ENCODE data around the gene SMCO1.
"Not testable (repeated sequence)": the region's sequence is repeated elsewhere in the genome, so short reads cannot be mapped to it uniquely, and the experiment has no call there.

Gene SMCO1, protein sequence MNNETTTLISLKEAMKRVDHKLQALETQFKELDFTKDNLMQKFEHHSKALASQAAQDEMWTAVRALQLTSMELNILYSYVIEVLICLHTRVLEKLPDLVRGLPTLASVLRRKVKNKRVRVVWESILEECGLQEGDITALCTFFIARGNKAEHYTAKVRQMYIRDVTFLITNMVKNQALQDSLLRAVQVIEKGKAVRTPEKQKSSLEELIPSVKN

DNA sequence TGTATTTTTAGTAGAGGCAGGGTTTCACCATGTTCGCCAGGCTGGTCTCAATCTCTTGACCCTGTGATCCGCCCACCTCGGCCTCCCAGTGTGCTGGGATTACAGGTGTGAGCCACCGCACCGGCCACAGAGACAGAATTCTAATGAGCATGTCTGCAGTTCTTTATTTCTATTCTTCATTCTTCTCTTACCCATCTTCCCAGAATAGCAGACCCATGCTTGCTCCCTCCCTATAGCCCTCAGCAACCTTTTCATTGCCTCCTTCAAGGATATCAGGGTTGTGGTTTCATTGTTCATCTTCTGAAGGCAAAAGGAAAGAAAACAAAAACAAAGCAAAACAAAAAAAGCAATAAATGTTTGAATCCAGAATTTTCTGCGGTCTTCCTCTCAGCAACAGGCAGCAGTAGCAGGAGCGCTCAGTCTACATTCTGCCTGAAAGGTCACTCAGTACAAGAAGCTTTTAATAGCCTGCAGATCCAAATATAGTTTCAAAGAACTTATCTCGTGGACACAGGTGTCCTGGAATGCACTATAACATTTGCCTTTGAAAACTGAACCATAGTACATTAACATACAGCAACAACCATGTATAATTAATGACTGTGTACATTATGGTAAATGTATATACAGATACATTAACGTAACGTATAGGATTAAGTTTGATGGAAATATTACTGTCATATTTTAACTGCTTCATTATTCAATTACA lies at the start of gene SMCO1:
SMCO1 (minus strand) TSS at position 434 of the 709 bp plus-strand sequence; CDS start at position 297, 137 bp downstream.
- in situ Hi-C loops (cut with HindIII; ENCODE audit: low pct_ligation_motif_present, low pct_unique_long_range_greater_than_20kb, low sequenced_read_pairs), result no loop called here
- DNase-seq, result no peak

DNA sequence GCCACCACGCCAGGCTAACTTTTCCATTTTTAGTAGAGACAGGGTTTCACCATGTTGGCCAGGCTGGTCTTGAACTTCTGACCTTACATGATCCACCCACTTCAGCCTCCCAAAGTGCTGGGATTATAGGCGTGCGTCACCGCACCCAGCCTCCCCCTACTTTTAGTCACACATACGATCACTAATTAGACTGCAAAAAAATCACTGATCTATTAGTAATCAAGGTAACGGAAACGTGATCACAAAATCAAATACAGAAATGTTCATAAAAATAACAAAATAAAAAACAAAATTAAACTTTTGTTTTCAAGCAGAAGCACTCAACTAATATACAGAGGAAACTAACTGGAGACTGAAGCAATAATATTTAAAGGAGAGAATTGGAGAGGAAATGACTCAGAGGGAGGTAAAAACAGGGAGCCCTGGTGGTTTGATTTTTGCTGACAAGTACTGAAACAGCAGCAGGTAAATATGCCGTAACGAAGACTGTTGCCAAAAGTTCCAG lies 48.6 kb upstream of the SMCO1 start:
- peak; percentile 11 for DNase-seq
- in situ Hi-C loops (cut with HindIII; ENCODE audit: low pct_ligation_motif_present, low pct_unique_long_range_greater_than_20kb, low sequenced_read_pairs), result no loop called here

DNA sequence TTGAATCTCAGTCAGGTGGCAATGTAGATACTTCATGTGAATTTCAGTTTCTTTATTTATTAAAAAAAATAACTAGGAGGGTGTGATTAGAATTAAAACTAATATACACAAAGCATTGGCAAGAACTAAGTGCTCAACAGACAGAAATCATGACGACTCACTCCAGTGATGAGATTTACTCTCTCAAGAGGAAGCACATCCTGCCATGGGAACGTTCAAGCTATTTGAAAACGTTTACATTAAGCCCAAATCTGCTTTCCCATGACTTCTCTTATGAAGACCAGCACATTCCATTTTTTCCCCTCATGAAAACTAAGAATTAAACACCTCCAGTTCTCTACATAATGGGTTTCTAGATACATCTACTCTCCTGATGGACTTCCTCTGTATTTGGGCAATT lies 44.7 kb upstream of the SMCO1 start:
- in situ Hi-C loops (cut with HindIII; ENCODE audit: low pct_ligation_motif_present, low pct_unique_long_range_greater_than_20kb, low sequenced_read_pairs), result no loop called here
- no peak for DNase-seq

DNA sequence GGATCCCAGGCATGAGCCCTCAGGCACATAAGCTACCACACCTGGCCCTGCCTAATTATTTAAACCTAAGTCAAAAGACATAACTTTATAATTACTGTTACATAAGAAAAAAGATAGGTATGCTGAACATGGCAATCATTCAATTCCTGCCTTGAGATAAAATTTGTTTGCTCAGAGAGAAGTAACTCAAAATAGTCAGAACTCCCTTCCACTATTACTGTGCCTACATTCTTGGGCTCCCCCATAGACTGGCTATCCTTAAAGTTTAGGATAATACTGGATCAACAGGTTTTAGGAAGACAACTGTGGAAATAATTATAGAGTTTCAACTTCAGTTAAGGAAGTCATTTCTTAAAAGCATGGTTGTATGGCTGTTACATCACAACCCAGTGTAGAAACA lies 43.3 kb upstream of the SMCO1 start:
- DNase-seq, result no peak
- in situ Hi-C loops (cut with HindIII; ENCODE audit: low pct_ligation_motif_present, low pct_unique_long_range_greater_than_20kb, low sequenced_read_pairs), result no loop called here

DNA sequence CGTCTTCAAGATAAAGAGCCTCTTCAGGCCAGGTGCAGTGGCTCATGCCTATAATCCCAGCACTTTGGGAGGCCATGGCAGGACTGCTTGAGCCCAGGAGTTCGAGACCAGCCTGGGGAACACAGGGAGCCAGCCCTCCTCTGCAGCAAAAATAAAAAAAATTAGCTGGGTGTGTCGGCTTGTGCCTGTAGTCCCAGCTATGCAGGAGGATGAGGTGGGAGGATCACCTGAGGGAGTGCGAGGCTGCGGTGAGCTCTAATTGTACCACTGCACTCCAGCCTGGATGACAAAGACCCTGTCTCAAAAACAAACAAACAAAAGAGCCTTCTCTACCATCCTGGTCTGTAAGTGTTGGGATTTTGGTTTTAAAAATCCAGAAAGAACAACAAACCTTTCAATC lies 42.1 kb upstream of the SMCO1 start:
- in situ Hi-C loops (cut with HindIII; ENCODE audit: low pct_ligation_motif_present, low pct_unique_long_range_greater_than_20kb, low sequenced_read_pairs), result no loop called here

DNA sequence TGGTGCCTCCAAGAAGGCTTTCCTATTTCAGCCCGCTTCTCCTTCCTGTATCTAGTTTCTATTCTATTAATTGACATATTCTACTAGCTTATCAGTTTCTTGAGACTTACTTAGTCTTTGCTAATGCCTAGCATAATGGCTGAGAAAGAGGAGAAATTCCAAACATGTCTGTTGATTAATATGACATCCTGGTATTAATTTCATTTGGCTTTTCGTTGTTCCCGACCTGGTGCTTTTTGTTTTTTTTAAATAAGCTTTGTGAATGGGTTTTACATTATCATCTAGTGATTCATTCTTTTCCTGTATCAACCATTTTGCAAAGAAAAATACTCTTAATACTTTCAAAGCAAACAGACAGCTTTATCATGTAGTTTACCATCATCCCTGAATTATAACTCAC lies 40.1 kb upstream of the SMCO1 start:
- no peak for DNase-seq

More for the DNA sequence above, 42.1 kb upstream of the SMCO1 start:
- no peak for DNase-seq

DNA sequence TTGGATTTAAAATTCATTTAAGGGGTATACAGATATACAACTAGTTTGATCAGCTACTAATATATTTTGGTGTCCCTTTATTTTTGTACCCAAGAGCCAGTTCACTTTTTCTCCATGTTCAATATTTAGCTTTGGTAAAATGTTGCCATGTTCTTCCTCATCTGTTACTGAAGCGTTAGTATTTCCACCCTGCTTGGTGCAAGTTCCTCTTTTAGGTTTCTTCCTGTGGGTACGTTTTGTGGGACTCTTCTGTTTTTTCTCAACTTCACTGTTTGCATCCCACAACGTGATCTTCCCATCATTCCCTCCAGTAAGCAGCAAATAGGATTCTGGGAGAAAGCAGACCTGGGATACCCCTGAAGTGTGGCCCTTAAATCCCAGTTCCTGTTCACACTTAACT lies 39.1 kb upstream of the SMCO1 start:
- no peak for DNase-seq
- in situ Hi-C loops (cut with HindIII; ENCODE audit: low pct_ligation_motif_present, low pct_unique_long_range_greater_than_20kb, low sequenced_read_pairs), result no loop called here

More for the DNA sequence above, 40.1 kb upstream of the SMCO1 start:
- in situ Hi-C loops (cut with HindIII; ENCODE audit: low pct_ligation_motif_present, low pct_unique_long_range_greater_than_20kb, low sequenced_read_pairs), result no loop called here

DNA sequence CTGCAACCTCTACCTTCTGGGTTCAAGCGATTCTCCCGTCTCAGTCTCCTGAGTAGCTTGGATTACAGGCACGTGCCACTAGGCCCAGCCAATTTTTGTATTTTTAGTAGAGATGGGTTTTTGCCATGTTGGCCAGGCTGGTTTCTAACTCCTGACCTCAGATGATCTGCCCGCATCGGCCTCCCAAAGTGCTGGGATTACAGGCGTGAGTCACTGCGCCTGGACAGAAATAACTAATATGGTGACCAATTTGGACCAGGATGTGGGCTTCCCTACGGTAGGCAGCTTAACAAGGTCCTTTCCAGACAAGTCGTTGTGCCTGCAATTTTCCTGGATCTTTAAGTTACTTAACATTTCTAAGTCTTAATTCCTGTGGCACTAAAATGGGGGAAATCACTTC lies 38.4 kb upstream of the SMCO1 start:
- no peak for DNase-seq
- in situ Hi-C loops (cut with HindIII; ENCODE audit: low pct_ligation_motif_present, low pct_unique_long_range_greater_than_20kb, low sequenced_read_pairs), result no loop called here

- no peak for DNase-seq
- in situ Hi-C loops (cut with HindIII; ENCODE audit: low pct_ligation_motif_present, low pct_unique_long_range_greater_than_20kb, low sequenced_read_pairs), result no loop called here
These were observed 37.1 kb upstream of the SMCO1 start for GRCh38 chr3:196552253-196552652.

DNA sequence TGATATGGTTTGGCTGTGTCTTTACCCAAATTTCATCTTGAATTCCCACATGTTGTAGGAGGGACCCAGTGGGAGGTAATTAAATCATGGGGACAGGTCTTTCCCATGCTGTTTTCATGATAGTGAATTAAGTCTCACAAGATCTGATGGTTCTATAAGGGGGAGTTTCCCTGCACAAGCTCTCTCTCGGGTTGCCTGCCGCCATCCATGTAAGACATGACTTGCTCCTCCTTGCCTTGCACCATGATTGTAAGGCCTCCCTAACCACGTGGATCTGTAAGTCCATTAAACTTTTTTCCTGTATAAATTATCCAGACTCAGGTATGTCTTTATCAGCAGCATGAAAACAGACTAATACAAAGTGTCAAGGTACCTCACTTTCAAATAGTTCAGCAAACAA lies 35.0 kb upstream of the SMCO1 start:
- in situ Hi-C loops (cut with HindIII; ENCODE audit: low pct_ligation_motif_present, low pct_unique_long_range_greater_than_20kb, low sequenced_read_pairs); DNase-seq: not testable (repeated sequence)

DNA sequence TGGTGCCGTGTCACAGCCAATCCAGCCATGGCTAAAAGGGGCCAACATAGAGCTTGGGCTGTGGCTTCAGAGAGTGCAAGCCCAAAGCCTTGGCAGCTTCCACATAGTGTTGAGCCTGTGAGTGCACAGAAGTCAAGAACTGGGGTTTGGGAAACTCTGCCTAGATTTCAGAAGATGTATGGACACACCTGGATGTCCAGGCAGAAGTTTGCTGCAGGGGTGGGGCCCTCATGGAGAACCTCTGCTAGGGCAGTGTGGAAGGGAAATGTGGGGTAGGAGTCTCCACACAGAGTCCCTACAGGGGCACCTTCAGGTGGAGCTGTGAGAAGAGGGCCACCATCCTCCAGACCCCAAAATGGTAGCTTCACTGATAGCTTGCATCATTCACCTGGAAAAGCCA lies 34.2 kb upstream of the SMCO1 start:
- DNase-seq; in situ Hi-C loops (cut with HindIII; ENCODE audit: low pct_ligation_motif_present, low pct_unique_long_range_greater_than_20kb, low sequenced_read_pairs): not testable (repeated sequence)

- in situ Hi-C loops (cut with HindIII; ENCODE audit: low pct_ligation_motif_present, low pct_unique_long_range_greater_than_20kb, low sequenced_read_pairs), result no loop called here
- DNase-seq, result no peak
These were observed 31.9 kb upstream of the SMCO1 start for GRCh38 chr3:196547067-196547466.

GRCh38 chr3:196546537-196546936 lies 31.4 kb upstream of the SMCO1 start:
- DNase-seq, result no peak
- in situ Hi-C loops (cut with HindIII; ENCODE audit: low pct_ligation_motif_present, low pct_unique_long_range_greater_than_20kb, low sequenced_read_pairs), result no loop called here

DNA sequence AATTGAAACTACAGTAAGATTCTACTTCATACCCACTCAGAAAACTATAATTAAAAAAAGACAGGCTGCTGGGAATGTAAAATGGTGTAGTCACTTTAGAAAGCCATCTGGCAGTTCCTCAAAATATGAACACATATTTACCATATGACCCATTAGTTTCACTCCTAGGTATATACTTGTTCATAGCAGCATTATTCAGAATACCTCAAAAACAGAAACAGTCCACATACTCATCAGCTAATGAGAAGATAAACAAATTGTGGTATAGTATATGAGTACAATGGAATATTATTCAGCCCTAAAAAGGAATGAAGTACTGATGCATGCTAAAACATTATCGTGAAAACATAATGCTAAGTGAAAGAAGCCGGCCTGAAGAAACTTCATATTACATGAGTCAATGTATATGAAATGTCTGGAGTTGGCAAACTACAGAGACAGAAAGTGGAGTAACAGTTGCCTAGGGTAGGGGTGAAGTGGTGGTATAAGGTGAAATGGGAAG lies 29.4 kb upstream of the SMCO1 start:
- DNase-seq, result no peak
- in situ Hi-C loops (cut with HindIII; ENCODE audit: low pct_ligation_motif_present, low pct_unique_long_range_greater_than_20kb, low sequenced_read_pairs), result no loop called here

DNA sequence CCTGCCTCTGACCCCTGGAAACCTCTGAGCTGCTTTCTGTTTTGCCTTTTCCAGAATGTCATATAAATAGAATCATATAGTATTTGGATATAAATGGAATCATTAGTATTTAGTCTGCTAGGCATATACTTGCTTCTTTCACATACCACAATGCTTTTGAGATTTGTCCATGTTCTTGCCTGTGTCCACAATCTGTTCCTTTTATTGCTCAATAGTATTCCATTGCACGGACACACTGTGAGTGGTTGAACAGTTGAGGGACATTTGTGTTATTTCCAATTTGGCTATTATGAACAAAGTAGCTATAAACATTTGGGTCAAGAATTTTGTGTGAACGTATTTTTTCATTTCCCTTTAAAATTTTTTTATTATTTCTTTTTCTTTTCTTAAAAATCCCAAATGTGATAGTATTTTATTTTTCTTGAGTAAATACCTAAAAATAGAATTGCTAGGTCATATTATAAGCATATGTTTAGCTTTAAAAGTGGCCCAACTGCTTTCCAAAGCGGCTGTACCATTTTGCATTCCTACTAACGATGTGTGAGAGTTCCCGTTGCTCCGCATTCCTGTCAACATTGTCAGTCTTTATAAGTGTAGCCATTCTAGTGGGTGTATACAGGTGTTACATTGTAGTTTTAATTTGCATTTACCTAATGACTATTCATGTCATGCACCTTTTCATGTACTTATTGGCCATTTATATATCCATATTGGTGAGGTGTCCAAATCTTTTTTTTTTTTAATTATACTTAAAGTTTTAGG lies 26.7 kb upstream of the SMCO1 start:
- in situ Hi-C loops (cut with HindIII; ENCODE audit: low pct_ligation_motif_present, low pct_unique_long_range_greater_than_20kb, low sequenced_read_pairs), result no loop called here
- DNase-seq, result no peak

DNA sequence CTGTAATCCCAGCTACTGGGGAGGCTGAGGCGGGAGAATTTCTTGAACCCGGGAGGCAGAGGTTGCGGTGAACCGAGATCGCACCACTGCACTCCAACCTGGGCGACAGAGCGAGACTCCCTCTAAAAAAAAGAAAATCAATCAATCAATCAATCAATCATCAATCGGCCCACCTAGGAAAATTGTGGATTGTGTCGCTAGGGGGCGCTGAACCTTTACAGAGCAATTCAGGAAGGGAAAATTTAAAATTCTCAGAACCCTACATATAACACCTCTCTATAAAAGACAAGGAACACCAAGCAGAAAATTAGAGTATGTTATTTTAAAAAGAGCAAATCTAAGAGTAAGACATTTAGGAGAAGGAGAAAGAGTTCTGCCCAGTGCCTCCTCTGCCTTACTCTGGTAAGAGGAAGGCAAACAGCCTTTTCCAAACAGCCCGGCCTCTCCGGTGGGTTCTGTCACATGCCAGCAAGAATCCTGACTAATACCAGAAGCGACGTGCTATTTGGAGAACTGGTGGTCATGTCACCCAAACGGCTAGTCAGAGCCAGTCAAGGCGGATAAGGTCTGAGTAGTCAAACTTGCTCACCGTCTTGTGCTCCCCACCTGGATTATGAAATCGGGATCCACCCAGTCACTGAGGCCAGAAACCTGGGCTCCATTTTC lies 22.3 kb upstream of the SMCO1 start:
- DNase-seq, result peak; percentile 9
- in situ Hi-C loops (cut with HindIII; ENCODE audit: low pct_ligation_motif_present, low pct_unique_long_range_greater_than_20kb, low sequenced_read_pairs), result no loop called here

DNA sequence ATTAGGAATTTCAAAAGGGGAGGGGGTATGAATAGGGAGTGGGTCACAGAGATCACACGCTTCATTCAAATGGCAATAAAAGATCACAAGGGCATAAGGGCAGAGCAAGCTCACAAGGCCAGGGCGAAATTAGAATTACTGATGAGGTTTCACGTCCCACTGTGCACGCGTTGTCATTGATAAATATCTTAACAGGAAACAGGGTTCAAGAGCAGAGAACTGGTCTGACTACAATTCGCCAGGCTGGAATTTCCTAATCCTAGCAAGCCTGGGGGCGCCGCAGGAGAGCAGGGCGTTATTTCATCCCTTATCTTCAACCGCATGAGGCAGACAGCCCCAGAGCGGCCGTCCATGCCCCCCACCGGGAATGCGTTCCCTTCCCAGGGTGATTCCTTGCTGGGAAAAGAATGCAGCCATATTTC lies 18.1 kb upstream of the SMCO1 start:
- DNase-seq, result no peak
- in situ Hi-C loops (cut with HindIII; ENCODE audit: low pct_ligation_motif_present, low pct_unique_long_range_greater_than_20kb, low sequenced_read_pairs), result no loop called here

- DNase-seq, result no peak
- in situ Hi-C loops (cut with HindIII; ENCODE audit: low pct_ligation_motif_present, low pct_unique_long_range_greater_than_20kb, low sequenced_read_pairs), result no loop called here
These were observed 16.3 kb upstream of the SMCO1 start for GRCh38 chr3:196531418-196531817.
